Measurements from ENCODE around the gene OR56A3.
"Not testable (repeated sequence)": the region's sequence is repeated elsewhere in the genome, so short reads cannot be mapped to it uniquely, and the experiment has no call there.

OR56A3 gene

GRCh38 chr11:5937868-5938602 lies 4.0 kb upstream of the OR56A3 start:
- no peak for DNase-seq (ENCODE audit: low read depth)
- H3K4me3 ChIP-seq (ENCODE audit: low read length), result no peak overlapping the region
- no peak for TF ChIP-seq CTCF (conservative IDR thresholded peaks at IDR 0.05; ENCODE audit: low read depth, low read length)

- H3K4me3 ChIP-seq (ENCODE audit: low read length), result no peak overlapping the region
- no peak for TF ChIP-seq CTCF (conservative IDR thresholded peaks at IDR 0.05; ENCODE audit: low read depth, low read length)
- no peak for DNase-seq (ENCODE audit: low read depth)
Observed at GRCh38 chr11:5938603-5938965, 3.5 kb upstream of the OR56A3 start.

- no peak for DNase-seq (ENCODE audit: low read depth)
- TF ChIP-seq CTCF (conservative IDR thresholded peaks at IDR 0.05; ENCODE audit: low read depth, low read length), result no peak
Observed at GRCh38 chr11:5940748-5941147, 1.3 kb upstream of the OR56A3 start.

GRCh38 chr11:5955586-5955985 lies 13.5 kb downstream of the OR56A3 start:
- no peak for TF ChIP-seq CTCF (conservative IDR thresholded peaks at IDR 0.05; ENCODE audit: low read depth, low read length)
- H3K4me3 ChIP-seq (ENCODE audit: low read length), result no peak overlapping the region
- no peak for DNase-seq (ENCODE audit: low read depth)

More at GRCh38 chr11:5940748-5941147, 1.3 kb upstream of the OR56A3 start:
- no peak overlapping the region for H3K4me3 ChIP-seq (ENCODE audit: low read length)

GRCh38 chr11:5960704-5961320 lies 18.8 kb downstream of the OR56A3 start:
- DNase-seq (ENCODE audit: low read depth), result not testable (repeated sequence)

GRCh38 chr11:5966958-5967357 lies 24.9 kb downstream of the OR56A3 start:
- no peak for TF ChIP-seq CTCF (conservative IDR thresholded peaks at IDR 0.05; ENCODE audit: low read depth, low read length)
- no peak overlapping the region for H3K4me3 ChIP-seq (ENCODE audit: low read length)
- no peak for DNase-seq (ENCODE audit: low read depth)

More at GRCh38 chr11:5960704-5961320, 18.8 kb downstream of the OR56A3 start:
- H3K4me3 ChIP-seq (ENCODE audit: low read length), result not testable (repeated sequence)

- DNase-seq (ENCODE audit: low read depth), result no peak
- no peak overlapping the region for H3K4me3 ChIP-seq (ENCODE audit: low read length)
- no peak for TF ChIP-seq CTCF (conservative IDR thresholded peaks at IDR 0.05; ENCODE audit: low read depth, low read length)
Observed at GRCh38 chr11:5967708-5968107, 25.7 kb downstream of the OR56A3 start.
